ENCODE measurements around the gene CACNB3. TPM values are rescaled to one million over a fixed set of nuclear protein-coding genes. Genes with fewer than 3 reads are reported as not detected.

The CACNB3 gene
- total RNA-seq, 1 donor from 2014 or later: 36.1 TPM

DNA sequence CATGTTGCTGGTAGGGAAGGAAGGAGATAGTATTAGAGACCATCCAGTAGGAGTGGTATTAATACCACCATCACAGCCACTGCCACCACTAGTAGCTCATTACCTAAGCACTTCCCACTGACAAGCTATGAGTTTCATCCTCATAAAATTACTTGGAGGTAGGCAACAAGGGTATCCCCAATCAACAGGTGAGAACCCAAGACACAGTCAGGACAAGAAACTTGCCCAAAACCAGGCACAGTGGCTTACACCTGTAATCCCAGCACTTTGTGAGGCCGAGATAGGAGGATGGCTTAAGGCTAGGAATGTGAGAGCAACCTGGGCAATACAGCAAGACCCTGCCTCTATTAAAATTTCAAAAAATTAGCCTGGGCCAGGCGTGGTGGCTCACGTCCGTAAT lies 34.9 kb upstream of the CACNB3 start:
- Histone ChIP-seq H3K4me3 (no peak overlapping the region), H3K9me3 (no peaks in the 10 kb centered on the region), H3K36me3 (peaks cover 0 to 5% of the 10 kb centered on the region in 2 donors), H3K27ac (no peak overlapping the region), H3K27me3 (no peaks in the 10 kb centered on the region), H3K4me1 (peaks cover 60% of the 10 kb centered on the region)
- intact Hi-C loops (cut with DNase I): no loop called here
- TF ChIP-seq POLR2AphosphoS5 (IDR thresholded peaks at IDR 0.05; ENCODE audit: insufficient read depth in 1 of 2, low read depth in 1 of 2): no peak
- TF ChIP-seq, protein P1, sequence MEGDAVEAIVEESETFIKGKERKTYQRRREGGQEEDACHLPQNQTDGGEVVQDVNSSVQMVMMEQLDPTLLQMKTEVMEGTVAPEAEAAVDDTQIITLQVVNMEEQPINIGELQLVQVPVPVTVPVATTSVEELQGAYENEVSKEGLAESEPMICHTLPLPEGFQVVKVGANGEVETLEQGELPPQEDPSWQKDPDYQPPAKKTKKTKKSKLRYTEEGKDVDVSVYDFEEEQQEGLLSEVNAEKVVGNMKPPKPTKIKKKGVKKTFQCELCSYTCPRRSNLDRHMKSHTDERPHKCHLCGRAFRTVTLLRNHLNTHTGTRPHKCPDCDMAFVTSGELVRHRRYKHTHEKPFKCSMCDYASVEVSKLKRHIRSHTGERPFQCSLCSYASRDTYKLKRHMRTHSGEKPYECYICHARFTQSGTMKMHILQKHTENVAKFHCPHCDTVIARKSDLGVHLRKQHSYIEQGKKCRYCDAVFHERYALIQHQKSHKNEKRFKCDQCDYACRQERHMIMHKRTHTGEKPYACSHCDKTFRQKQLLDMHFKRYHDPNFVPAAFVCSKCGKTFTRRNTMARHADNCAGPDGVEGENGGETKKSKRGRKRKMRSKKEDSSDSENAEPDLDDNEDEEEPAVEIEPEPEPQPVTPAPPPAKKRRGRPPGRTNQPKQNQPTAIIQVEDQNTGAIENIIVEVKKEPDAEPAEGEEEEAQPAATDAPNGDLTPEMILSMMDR (IDR thresholded peaks at IDR 0.05): no peak
- no peak for TF ChIP-seq POLR2A (IDR thresholded peaks at IDR 0.05)
- no peak for DNase-seq (ENCODE audit: extremely low spot score in 2 of 2)

DNA sequence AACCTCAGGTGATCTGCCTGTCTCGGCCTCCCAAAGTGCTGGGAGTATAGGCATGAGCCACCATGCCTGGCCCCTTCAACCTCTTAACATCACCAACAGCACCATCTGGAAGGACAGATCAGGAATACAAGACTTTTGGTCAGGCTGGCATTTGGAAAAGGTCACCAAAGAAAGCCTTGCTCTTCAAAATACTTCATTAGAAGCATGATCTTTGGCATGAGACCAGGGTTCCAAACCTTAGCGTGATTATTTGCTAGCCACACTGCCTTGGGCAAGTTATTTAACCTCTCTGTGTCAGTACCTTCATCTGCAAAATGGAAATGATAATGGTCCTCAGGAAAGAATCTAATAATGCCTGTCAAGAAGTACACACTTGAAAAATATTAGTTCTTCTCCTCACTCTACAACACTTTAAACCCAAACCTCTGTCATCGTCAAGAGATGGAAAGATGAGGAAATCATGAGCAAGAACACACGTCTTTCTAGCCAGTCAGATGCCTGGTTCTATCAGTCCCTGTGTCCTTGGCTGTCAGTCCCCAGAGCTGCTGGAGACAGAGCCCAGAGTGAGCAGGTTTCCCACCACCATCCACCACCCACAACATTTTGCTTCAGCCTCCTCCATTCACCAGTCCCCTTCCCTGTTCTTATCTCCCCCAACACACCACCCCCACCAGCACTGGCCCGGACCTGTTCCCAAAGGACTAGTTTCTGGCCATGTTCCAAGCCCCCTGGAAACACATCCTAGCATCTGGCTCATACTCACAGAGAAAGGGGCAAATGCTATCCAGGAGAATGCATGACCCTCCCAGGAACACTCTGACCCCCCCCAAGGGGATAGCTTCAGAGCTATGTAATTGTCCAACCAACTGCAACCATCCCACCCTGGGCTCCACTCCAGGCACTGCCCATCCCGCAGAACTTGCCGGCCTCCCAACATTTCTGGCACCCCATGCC lies 31.4 kb upstream of the CACNB3 start:
- Histone ChIP-seq H3K4me1 (peaks cover 43% of the 10 kb centered on the region), H3K27ac (peak overlapping the region; percentile 94)
- TF ChIP-seq POLR2AphosphoS5 (IDR thresholded peaks at IDR 0.05; ENCODE audit: insufficient read depth in 1 of 2, low read depth in 1 of 2): no peak
- TF ChIP-seq POLR2A (IDR thresholded peaks at IDR 0.05): no peak
- TF ChIP-seq, protein P1 (IDR thresholded peaks at IDR 0.05): no peak

DNA sequence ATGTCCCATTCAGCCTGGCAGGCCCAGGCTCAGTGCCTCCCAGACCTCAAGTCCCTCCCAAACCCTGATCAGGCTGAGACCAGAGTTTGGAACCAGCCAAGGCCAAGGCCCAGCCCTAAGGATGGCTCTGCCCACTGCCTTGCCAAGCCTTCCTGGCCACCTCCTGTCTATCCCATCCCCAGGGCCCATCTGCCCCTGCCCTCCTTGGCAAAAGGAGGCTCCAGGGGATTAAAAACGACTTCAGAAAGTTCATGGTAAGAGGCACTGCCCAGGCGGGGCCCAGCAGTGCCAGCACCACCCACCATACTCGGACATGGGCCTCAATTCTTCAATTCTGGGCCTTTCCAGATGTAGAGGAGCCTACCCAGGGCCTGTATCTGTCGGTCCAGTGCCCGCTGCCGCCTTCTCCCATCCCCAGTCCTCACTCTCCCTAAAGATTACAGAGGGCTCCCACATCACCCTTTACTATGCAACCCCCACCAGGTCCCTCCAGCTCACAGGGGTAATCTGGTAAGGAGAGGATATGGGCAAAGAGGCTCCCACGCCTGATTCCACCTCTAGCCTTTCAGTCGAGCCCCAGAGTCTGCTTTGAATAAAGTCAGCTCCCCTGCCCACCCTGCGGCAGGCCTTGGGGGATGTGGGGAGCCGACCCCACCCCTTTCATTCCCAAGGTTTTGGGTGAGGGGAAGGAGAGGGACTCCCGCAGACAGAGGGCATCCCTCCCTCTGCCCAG lies 30.3 kb upstream of the CACNB3 start:
- Histone ChIP-seq H3K4me3 (peak overlapping the region; percentile 81 to 97), H3K36me3 (peaks cover 0 to 2% of the 10 kb centered on the region in 2 donors), H3K4me1 (peaks cover 39% of the 10 kb centered on the region), H3K9me3 (no peaks in the 10 kb centered on the region), H3K27me3 (no peaks in the 10 kb centered on the region), H3K27ac (peak overlapping the region; percentile 94)
- no peak for TF ChIP-seq POLR2AphosphoS5 (IDR thresholded peaks at IDR 0.05; ENCODE audit: insufficient read depth in 1 of 2, low read depth in 1 of 2)
- TF ChIP-seq POLR2A (IDR thresholded peaks at IDR 0.05): no peak
- TF ChIP-seq, protein P1 (IDR thresholded peaks at IDR 0.05): no peak
- intact Hi-C loops (cut with DNase I): no loop called here
- DNase-seq (ENCODE audit: extremely low spot score in 2 of 2): peak in 1 of 2 donors; percentile 83

More for the DNA sequence above, 31.4 kb upstream of the CACNB3 start:
- peaks cover 0 to 5% of the 10 kb centered on the region in 2 donors for H3K36me3 ChIP-seq
- peak overlapping the region; percentile 81 to 97 for H3K4me3 ChIP-seq
- no peaks in the 10 kb centered on the region for H3K9me3 ChIP-seq
- DNase-seq (ENCODE audit: extremely low spot score in 2 of 2): peak in 1 of 2 donors; percentile 78
- intact Hi-C loops (cut with DNase I): no loop called here
- no peaks in the 10 kb centered on the region for H3K27me3 ChIP-seq

DNA sequence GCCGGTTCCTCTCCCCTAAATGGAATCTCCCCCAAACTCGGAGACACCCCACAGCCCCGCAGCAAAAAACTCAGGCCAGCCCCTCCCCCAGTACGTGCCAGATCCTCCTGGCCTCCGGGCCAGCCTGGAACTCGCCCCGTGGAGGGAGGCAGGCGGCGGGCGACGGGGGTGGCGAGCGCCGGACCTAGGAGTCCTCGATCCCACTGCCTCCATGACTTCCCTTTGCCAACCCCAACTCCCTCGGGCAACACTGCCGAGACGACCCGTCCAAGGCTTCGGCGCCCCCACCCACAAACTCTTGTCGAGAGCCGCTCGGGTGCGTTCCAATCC lies 29.8 kb upstream of the CACNB3 start:
- no peaks in the 10 kb centered on the region for H3K36me3 ChIP-seq
- peaks cover 39% of the 10 kb centered on the region for H3K4me1 ChIP-seq
- H3K27me3 ChIP-seq: no peaks in the 10 kb centered on the region
- intact Hi-C loops (cut with DNase I): no loop called here
- TF ChIP-seq POLR2AphosphoS5 (IDR thresholded peaks at IDR 0.05; ENCODE audit: insufficient read depth in 1 of 2, low read depth in 1 of 2) (no peak), POLR2A (IDR thresholded peaks at IDR 0.05) (no peak)
- TF ChIP-seq, protein P1 (IDR thresholded peaks at IDR 0.05): no peak
- H3K4me3 ChIP-seq: peak overlapping the region; percentile 81 to 97
- DNase-seq (ENCODE audit: extremely low spot score in 2 of 2): peak in 1 of 2 donors; percentile 79
- no peaks in the 10 kb centered on the region for H3K9me3 ChIP-seq
- peak overlapping the region; percentile 94 for H3K27ac ChIP-seq

Measured in vagina (tissue), 2 donors.